Globus pallidus (tissue), 1 donor: ENCODE measurements around the gene CDK11A.
"Not testable (repeated sequence)": the region's sequence is repeated elsewhere in the genome, so short reads cannot be mapped to it uniquely, and the experiment has no call there.

Source experiments
- DNase-seq: peaks from one replicate; pipeline ENCODE4 v3.0.0-alpha.2; 2015; ENCODE audit warnings: low spot score

The CDK11A gene

GRCh38 chr1:1662830-1663560 is 61.2 kb downstream of the CDK11A start:
- not testable (repeated sequence) for DNase-seq

GRCh38 chr1:1662392-1662791 is 61.8 kb downstream of the CDK11A start:
- not testable (repeated sequence) for DNase-seq

DNA sequence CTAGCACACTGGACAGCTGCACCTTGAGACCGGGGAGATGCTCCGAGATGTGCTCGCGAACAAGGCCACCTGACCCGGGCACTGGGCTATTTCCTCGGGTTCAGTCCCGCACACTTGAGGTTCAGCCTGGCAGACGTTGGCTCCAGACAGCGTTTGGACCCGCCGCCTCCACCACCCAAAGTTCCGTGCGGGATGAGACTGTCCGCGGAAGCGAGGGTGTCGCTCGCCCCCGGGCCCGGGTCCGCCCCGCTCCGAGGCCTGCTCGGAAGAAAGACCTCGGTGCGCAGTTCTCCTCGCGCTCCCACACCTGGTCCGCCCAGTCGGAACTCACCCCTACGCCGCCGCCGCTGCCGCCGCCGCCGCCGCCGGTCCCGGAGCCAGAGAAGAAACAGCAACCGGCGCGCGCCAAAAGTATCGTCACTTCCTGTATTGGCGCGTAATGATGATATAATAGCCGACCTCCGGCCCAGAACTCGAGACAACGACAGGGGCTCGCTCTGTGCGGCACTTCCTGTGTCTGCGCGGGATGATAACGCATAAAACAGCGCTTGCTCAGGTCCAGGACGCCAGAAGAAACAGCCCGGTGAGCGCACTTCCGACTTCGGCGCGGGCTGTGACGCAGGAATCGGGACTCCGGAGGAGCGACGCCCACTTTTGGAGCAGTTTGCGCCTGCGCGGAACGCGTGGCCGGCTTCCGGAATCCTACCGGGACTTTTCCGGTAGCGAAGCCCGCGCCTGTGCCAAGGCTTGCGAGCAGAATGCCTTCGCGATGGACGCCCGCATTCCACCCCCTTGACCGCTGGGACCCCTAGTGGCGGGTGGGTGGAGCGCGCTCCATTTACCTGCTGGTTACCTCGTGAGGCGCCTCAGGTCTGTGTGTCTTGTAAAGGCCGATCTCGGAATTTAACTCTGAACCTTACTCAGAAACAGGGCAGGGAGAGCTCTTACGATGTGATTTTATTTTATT is 65.3 kb downstream of the CDK11A start, which contains the start of gene CDK11B:
Gene CDK11B, minus strand, starts transcription at position 422 of the 967 bp plus-strand sequence. CDS start 1,519 bp downstream, outside the sequence.
- DNase-seq = peak; percentile 92
